Activated CD8-positive, alpha-beta memory T cell treated with anti-CD3 and anti-CD28 coated beads for 4 hours (primary cell): ENCODE data around the gene COG8.
"Not testable (repeated sequence)": the region's sequence is repeated elsewhere in the genome, so short reads cannot be mapped to it uniquely, and the experiment has no call there.

Source experiments
- DNase-seq, 2 donors: peaks; one replicate each; pipeline ENCODE4 v3.0.0-alpha.2; 2020; ENCODE audit warnings: low read depth in 2 of 2

Gene COG8

GRCh38 chr16:69319826-69320739, 19.3 kb downstream of the COG8 start:
- no peak for DNase-seq

GRCh38 chr16:69319381-69319780, 20.0 kb downstream of the COG8 start:
- DNase-seq = no peak

- DNase-seq = no peak
Measured at GRCh38 chr16:69318911-69319289, 20.5 kb downstream of the COG8 start.

GRCh38 chr16:69318177-69318910, 21.0 kb downstream of the COG8 start:
- DNase-seq = no peak

- DNase-seq = no peak
Measured at GRCh38 chr16:69316595-69317034, 22.7 kb downstream of the COG8 start.

GRCh38 chr16:69315486-69316311, 23.7 kb downstream of the COG8 start:
- DNase-seq = no peak

GRCh38 chr16:69314534-69314933, 24.8 kb downstream of the COG8 start:
- no peak for DNase-seq

- DNase-seq = no peak
Measured at GRCh38 chr16:69313469-69313868, 25.9 kb downstream of the COG8 start.

- DNase-seq = no peak
Measured at GRCh38 chr16:69311533-69312387, 27.6 kb downstream of the COG8 start.

- DNase-seq = peak; percentile 93 to 97
Measured at GRCh38 chr16:69310653-69311532, 28.5 kb downstream of the COG8 start, which contains the start of gene VPS4A. VPS4A (plus strand) TSS chr16:69311350; CDS start chr16:69311512, 162 bp downstream.

GRCh38 chr16:69309316-69309715, 30.0 kb downstream of the COG8 start:
- DNase-seq = no peak

- no peak for DNase-seq
Measured at GRCh38 chr16:69307856-69308255, 31.5 kb downstream of the COG8 start.

- DNase-seq = no peak
Measured at GRCh38 chr16:69307091-69307490, 32.3 kb downstream of the COG8 start.

GRCh38 chr16:69306031-69306430, 33.3 kb downstream of the COG8 start:
- no peak for DNase-seq

- no peak for DNase-seq
Measured at GRCh38 chr16:69302301-69302700, 37.1 kb downstream of the COG8 start.

GRCh38 chr16:69301861-69302260, 37.5 kb downstream of the COG8 start:
- no peak for DNase-seq

- no peak for DNase-seq
Measured at GRCh38 chr16:69301187-69301586, 38.2 kb downstream of the COG8 start.

GRCh38 chr16:69298261-69298660, 41.1 kb downstream of the COG8 start:
- no peak for DNase-seq

- not testable (repeated sequence) for DNase-seq
Measured at GRCh38 chr16:69296771-69297170, 42.6 kb downstream of the COG8 start.

GRCh38 chr16:69294051-69294450, 45.3 kb downstream of the COG8 start:
- no peak for DNase-seq
